Hematopoietic multipotent progenitor cell treated with erythropoietin and hydrocortisone succinate and interleukin-3 and kit ligand, for 8 days (in vitro differentiated cells): ENCODE measurements around the gene MAGI2.
"Not testable (repeated sequence)": the region's sequence is repeated elsewhere in the genome, so short reads cannot be mapped to it uniquely, and the experiment has no call there.

Experiments used
- DNase-seq: peaks from one replicate; pipeline ENCODE4 v3.0.0-alpha.2; 2015

The MAGI2 gene

DNA sequence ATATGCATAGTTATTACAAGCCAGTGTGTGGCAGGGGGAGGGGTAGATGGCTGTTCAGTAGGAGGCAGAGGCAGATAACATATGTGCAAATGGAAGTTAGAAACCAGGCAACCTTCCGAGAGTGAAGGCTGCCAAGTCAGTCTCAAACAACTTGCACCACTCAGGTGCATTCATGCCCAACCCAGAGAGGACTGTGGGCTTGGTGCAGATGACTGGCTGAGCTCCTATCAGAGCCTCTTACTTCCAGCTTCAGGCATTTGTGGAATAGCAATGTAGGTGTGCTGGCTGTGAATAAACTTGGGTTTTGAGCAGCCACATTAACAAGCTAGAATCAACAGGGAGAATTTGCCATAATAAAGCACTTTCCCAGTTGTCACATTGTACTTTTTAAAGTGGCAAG is 865.1 kb downstream of the MAGI2 start:
- no peak for DNase-seq

DNA sequence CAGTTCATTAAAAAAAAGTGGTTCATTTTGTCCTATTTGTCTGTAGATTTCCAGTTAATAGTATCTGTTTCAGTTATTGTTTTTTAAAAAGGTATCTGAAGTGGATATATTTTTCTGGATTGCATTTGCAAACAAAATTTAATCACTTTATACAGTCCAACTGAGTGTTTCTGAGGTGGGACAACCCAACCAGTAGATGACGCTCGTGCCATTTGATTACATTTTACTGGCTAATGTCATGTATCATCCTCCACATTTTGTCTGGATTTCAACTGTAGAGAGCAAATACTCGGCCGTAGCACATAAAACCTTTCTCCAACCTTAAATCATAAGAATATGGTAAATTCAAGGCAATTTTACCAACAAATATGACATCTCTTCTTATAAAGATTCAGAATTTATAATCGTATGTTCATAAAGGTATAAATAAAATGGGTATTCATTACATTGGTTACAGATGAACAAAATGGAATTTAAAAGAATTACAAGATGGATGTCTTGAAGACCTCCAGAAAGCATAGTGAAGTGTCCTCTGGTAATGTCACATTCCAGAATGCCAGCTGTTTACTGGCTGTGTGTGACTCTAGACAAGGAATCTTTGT is 865.9 kb downstream of the MAGI2 start:
- DNase-seq, result no peak

DNA sequence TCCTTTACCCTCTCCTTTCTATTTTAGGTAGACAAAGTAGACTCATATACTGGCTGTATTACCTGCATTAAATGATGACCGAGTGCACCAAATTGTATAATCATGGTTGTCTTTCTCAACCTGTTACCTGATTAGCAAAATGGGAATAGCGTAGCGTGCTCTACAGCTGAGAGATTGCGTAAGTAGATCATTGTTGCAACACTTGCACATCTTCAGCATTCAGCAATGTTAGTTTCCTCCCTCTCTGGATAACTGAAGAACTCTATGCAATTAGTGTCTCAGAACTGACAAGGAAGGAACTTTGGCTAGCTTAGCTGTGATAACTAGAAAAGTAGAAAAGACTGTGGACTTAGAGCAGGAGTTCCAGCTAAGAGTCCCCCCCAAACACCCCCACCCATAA is 867.5 kb downstream of the MAGI2 start:
- DNase-seq, result no peak

GRCh38 chr7:78578686-78579085 is 874.8 kb downstream of the MAGI2 start:
- no peak for DNase-seq

DNA sequence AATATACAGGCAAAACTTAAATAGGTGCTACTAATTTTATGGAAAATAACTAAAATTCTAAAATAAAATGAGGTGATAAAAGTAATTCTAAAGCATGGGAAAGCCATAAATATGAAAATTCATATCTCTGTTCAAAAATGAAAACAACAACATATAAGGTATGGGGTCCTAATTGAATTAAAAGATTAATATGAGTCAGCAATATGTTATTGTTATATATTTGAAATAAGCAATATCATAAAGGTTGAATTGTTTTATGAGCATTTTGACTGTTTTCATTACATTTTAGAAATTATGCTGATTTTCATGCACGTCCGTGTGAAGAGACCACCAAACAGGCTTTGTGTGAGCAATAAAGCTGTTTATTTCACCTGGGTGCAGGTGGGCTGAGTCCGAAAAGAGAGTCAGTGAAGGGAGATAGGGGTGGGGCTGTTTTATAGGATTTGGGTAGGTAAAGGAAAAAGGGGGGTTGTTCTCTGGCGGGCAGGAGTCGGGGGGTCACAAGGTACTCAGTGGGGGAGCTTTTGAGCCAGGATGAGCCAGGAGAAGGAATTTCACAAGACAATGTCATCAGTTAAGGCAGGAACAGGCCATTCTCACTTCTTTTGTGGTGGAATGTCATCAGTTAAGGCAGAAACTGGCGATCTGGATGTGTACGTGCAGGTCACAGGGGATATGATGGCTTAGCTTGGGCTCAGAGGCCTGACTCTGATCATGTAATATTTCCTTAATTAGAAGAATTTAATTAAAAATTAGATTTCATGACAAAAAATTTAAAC is 876.1 kb downstream of the MAGI2 start:
- not testable (repeated sequence) for DNase-seq

GRCh38 chr7:78576236-78576635 is 877.2 kb downstream of the MAGI2 start:
- no peak for DNase-seq

- DNase-seq, result no peak
These were observed 882.2 kb downstream of the MAGI2 start for GRCh38 chr7:78571292-78571691.

DNA sequence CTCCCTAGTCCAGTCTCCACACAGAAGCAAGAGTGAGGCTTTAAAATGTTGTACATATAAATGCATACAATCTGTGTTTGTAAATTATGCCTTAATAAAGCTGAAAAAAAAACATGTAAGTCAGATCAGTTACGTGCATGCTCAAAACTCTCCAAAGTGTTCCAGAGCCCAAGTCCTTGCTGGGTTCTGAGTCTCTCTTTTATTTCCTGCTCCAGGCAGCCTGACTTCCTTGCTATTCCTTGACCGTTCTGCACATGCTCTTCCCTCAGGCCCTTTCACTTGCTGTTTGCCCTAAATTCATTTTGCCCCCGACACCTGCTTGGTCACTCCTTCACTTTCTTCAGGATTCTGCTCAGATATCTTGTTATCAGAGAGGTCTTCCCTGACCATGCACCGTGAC is 884.8 kb downstream of the MAGI2 start:
- no peak for DNase-seq

GRCh38 chr7:78567836-78568235 is 885.6 kb downstream of the MAGI2 start:
- DNase-seq, result no peak

- DNase-seq, result no peak
These were observed 887.7 kb downstream of the MAGI2 start for GRCh38 chr7:78565784-78566183.

- DNase-seq, result no peak
These were observed 890.3 kb downstream of the MAGI2 start for GRCh38 chr7:78563191-78563590.

DNA sequence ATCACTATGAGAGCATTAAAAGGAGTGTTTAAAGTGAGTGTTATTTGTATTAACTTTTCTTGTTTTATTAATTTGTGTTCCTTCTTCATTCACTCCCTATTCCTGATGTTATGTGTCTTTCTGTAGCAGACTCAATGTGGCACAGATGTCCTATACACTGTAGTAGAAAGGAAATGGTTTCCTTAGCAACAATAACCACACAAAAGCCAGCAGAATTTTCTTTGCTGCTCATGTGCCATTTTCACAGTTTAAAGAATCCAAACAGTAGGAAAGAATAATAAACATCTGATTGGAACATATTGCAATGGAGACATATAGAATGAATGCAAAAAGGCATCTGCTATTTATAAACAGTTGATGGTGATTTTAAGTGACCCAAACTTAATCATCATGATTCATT is 891.3 kb downstream of the MAGI2 start:
- no peak for DNase-seq

GRCh38 chr7:78558566-78558965 is 894.9 kb downstream of the MAGI2 start:
- DNase-seq, result no peak

DNA sequence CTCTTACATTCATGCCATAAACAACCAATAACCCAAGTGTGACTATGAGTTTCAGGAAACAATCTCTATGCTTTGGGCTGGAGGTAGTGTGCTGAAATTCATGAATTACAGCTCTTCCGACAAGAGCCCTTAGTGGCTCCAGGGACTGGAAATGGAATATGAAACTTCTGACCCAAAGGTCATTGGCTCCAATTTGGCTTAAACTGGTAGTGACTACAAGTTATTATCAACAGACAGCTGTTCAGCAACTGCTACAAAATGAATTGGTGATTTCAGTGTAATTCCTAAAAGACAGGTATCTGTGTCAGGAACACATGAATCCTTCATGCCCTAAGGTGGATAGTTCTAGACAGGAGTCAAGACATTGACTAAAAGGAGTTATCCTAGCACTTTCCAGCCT is 909.5 kb downstream of the MAGI2 start:
- no peak for DNase-seq

- DNase-seq, result no peak
These were observed 910.5 kb downstream of the MAGI2 start for GRCh38 chr7:78542981-78543380.

GRCh38 chr7:78542541-78542940 is 910.9 kb downstream of the MAGI2 start:
- no peak for DNase-seq

- no peak for DNase-seq
These were observed 913.6 kb downstream of the MAGI2 start for GRCh38 chr7:78539825-78540224.

DNA sequence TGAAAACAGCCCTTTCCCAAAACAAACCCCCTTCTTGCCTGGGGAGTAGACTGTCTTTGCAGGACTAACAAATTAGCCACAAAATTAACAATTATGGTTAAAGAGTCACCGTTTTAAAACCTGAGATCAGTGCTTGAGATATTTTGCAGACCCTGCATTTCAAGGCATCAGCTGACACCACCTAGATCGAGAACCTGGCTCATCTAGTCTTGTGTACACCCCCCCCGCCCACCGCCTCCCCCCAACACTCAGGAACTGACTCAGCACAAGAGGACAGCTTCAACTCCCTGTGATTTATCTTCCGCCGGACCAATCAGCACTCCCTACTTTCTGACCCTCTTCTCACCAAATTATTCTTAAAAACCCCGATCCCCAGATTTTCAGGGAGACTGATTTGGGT is 917.8 kb downstream of the MAGI2 start:
- DNase-seq, result no peak

- no peak for DNase-seq
These were observed 923.1 kb downstream of the MAGI2 start for GRCh38 chr7:78530351-78530750.

DNA sequence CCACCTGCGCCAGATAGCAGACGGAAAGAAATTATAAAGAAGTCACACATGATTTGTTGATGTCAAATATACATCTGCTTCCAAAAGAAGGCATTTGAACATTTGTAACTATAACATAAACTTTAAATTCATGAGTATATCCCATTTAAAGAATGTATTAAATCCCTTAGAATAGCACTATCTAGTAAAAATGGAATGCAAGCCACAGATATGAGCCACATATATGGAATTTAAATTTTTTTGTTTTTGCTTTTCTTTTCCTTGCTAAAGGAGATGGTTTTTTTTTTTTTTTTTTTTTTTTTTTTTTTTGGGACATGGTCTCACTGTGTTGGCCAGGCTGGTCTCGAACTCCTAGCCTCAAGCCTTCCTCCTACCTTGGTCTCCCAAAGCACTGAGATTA is 924.1 kb downstream of the MAGI2 start:
- no peak for DNase-seq

DNA sequence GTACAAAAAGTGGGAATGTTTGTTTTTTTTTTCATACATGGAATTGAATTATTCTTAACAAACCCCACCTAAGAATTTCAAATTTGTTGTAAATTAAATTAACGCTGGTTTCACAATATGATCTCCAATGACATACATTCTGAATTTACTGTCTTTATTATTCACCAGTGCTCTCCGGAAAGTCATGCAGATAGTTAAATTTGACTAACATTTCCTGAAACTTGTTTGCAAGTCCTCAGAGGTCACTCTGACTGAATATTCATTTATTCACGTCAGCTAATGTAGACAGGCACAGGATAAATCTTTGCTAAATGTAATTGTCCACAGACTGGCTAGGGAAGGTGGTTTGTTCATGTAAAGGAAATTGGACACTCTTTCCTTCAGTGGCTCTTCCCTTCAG is 924.5 kb downstream of the MAGI2 start:
- no peak for DNase-seq

GRCh38 chr7:78523930-78524329 is 929.5 kb downstream of the MAGI2 start:
- DNase-seq, result no peak

DNA sequence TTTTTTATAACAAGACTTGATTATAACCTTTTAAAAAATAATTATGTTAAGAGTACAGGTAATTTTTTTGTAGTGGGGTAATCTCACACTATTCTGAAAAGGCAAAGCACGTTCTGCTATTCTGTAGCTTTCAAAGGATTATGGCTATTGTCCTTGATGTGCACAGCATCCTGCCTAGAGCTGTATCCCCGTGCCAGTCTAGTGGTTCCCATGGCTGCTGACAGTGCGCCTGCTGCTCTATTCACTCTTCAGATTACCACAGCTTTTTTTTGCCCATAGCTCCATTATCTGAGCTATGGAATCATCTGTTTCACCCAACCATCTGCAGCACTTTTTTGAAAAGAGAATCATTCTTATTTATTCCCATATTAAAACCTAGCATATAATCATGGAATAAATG is 931.5 kb downstream of the MAGI2 start:
- no peak for DNase-seq

GRCh38 chr7:78516450-78516849 is 937.0 kb downstream of the MAGI2 start:
- DNase-seq, result no peak

DNA sequence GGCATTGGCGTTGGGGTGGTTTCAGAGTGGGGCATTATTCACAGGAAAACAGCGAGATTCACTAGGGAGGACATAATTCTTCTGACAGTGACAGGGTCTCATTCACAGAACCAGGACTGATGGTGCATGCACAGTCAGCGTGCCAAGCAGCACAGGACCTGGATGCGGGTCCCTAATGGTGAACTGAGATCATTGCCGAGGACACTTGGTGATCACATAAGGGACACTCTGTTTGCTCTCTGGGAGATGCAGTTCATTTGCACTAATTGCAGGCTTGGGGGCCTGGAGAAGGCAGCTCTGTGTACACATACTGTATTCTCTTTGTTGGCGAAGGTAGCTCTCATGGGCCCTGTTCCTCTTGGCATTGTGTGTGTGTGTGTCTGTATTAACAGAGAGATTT is 938.8 kb downstream of the MAGI2 start:
- DNase-seq, result no peak
